K562 (cell line): ENCODE results near the gene NCOA1. TPM values are rescaled to one million over a fixed set of nuclear protein-coding genes. Genes with fewer than 3 reads are reported as not detected.
A peak's percentile ranks its signal among the peaks of the same experiment; 100 is the strongest.

Source experiments
- ADNP ChIP-seq: fragments of 200-800 bp; sonication (Bioruptor generic); IDR thresholded peaks from 2 replicates; pipeline ENCODE4 v1.6.1; 2016; ENCODE audit warnings: missing genetic modification characterization, missing compliant biosample characterization
- ATF2 ChIP-seq: sonication (generic); formaldehyde crosslinking; IDR thresholded peaks from 2 replicates; pipeline ENCODE4 v1.8.1; 2022; ENCODE audit warnings: missing genetic modification reagents
- CBX3 ChIP-seq, 2 experiments: IDR thresholded peaks; 1 replicate in 1 of 2; 2 replicates in 1 of 2; pipeline ENCODE4 v1.6.1; 2012; ENCODE audit warnings: inconsistent platforms in 2 of 2, low read length in 2 of 2, borderline replicate concordance in 1 of 2, control low read depth in 1 of 2
- CREB3L1 ChIP-seq: fragments of 450-650 bp; IDR thresholded peaks from 2 replicates; pipeline ENCODE4 v1.6.1; 2014; ENCODE audit warnings: low read depth, mild to moderate bottlenecking, moderate library complexity, borderline replicate concordance
- CTBP1 ChIP-seq: fragments of 450-650 bp; IDR thresholded peaks from 2 replicates; pipeline ENCODE4 v1.6.1; 2016; ENCODE audit warnings: borderline replicate concordance
- DMBX1 ChIP-seq: fragments of 250-450 bp; sonication (Bioruptor Pico); IDR thresholded peaks from 2 replicates; pipeline ENCODE4 v1.8.0; 2022; ENCODE audit warnings: inconsistent platforms, mild to moderate bottlenecking, moderate library complexity, borderline replicate concordance
- EHMT2 ChIP-seq: fragments of 450-650 bp; IDR thresholded peaks from 2 replicates; pipeline ENCODE4 v1.6.1; 2018; ENCODE audit warnings: antibody characterized with exemption
- ESRRB ChIP-seq: fragments of 250-450 bp; sonication (Bioruptor Pico); IDR thresholded peaks from 2 replicates; pipeline ENCODE4 v1.5.0; 2020; ENCODE audit warnings: mild to moderate bottlenecking, moderate library complexity, borderline replicate concordance
- FOXA3 ChIP-seq, 2 experiments: fragments of 450-650 bp in 1 of 2; sonication (generic) in 1 of 2; formaldehyde crosslinking; IDR thresholded peaks in 1 of 2; conservative IDR thresholded peaks in 1 of 2; 2 replicates each; pipeline versions ENCODE4 v1.4.0 to v1.8.0; 2020 to 2022; ENCODE audit warnings: mild to moderate bottlenecking in 2 of 2, missing genetic modification reagents in 1 of 2
- HEY1 ChIP-seq: fragments of 250-450 bp; sonication (Bioruptor Pico); IDR thresholded peaks from 2 replicates; pipeline ENCODE4 v1.5.0; 2020; ENCODE audit warnings: mild to moderate bottlenecking, moderate library complexity, borderline replicate concordance
- KAT7 ChIP-seq: sonication (generic); formaldehyde crosslinking; IDR thresholded peaks from 2 replicates; pipeline ENCODE4 v1.8.0; 2022; ENCODE audit warnings: missing genetic modification reagents, mild to moderate bottlenecking, borderline replicate concordance
- KDM1A ChIP-seq, 2 experiments: fragments of 450-650 bp; IDR thresholded peaks; 2 replicates each; pipeline ENCODE4 v1.6.1; 2016; ENCODE audit warnings: mild to moderate bottlenecking in 2 of 2
- MEF2A ChIP-seq: IDR thresholded peaks from 2 replicates; pipeline ENCODE4 v1.6.1; 2011; ENCODE audit warnings: low read depth, mild to moderate bottlenecking, low read length, moderate library complexity; ENCODE audit not compliant: control insufficient read depth
- MTF1 ChIP-seq: fragments of 250-450 bp; sonication (Bioruptor Pico); IDR thresholded peaks from 2 replicates; pipeline ENCODE4 v1.9.0; 2021; ENCODE audit warnings: moderate library complexity, mild to moderate bottlenecking, inconsistent platforms, borderline replicate concordance
- NR4A1 ChIP-seq, 2 experiments: fragments of 250-450 bp in 1 of 2; fragments of 450-650 bp in 1 of 2; sonication (Bioruptor Pico) in 1 of 2; IDR thresholded peaks; 2 replicates each; pipeline versions ENCODE4 v1.4.0 to v1.6.1; 2016 to 2020; ENCODE audit warnings: mild to moderate bottlenecking in 2 of 2, missing compliant biosample characterization in 1 of 2, missing genetic modification characterization in 1 of 2, moderate library complexity in 1 of 2
- SMARCA4 ChIP-seq: fragments of 450-650 bp; IDR thresholded peaks from 2 replicates; pipeline ENCODE4 v1.6.1; 2016
- TBP ChIP-seq: optimal IDR thresholded peaks from 2 replicates; pipeline ENCODE3; 2011; ENCODE audit warnings: low read depth, low read length, improper control_type of control experiment
- TRIM24 ChIP-seq, 2 experiments: fragments of 450-650 bp; IDR thresholded peaks; 2 replicates each; pipeline ENCODE4 v1.6.1; 2016
- TRIM28 ChIP-seq: fragments of 450-650 bp; IDR thresholded peaks from 2 replicates; pipeline ENCODE4 v1.6.1; 2017
- YY1 ChIP-seq, 3 experiments: IDR thresholded peaks; 2 replicates each; pipeline ENCODE4 v1.6.1; 2011; ENCODE audit warnings: low read length in 2 of 3, mild to moderate bottlenecking in 2 of 3, moderate library complexity in 2 of 3, borderline replicate concordance in 1 of 3, control low read depth in 1 of 3, low read depth in 1 of 3; ENCODE audit not compliant: insufficient read depth in 3 of 3, insufficient replicate concordance in 2 of 3, control insufficient read depth in 1 of 3, insufficient read length in 1 of 3; ENCODE audit errors: extremely low read depth in 1 of 3
- ZNF12 ChIP-seq: sonication (generic); formaldehyde crosslinking; IDR thresholded peaks from 2 replicates; pipeline ENCODE4 v1.4.0; 2020; ENCODE audit warnings: mild to moderate bottlenecking, missing genetic modification reagents
- ZNF639 ChIP-seq, 2 experiments: fragments of 200-800 bp in 1 of 2; sonication (Bioruptor generic) in 1 of 2; sonication (generic) in 1 of 2; formaldehyde crosslinking in 1 of 2; IDR thresholded peaks in 1 of 2; conservative IDR thresholded peaks in 1 of 2; 2 replicates each; pipeline versions ENCODE4 v1.5.0 to v1.6.1; 2016 to 2020; ENCODE audit warnings: missing compliant biosample characterization in 1 of 2, missing genetic modification characterization in 1 of 2, missing genetic modification reagents in 1 of 2
- polyA plus RNA-seq, 8 experiments: library from polyadenylated mRNA; depleted of rRNA in 4 of 8; stranded (reverse) in 5 of 8; unstranded in 3 of 8; fragments of >200 nt; fragmentation: Nextera tagmentation in 2 of 8; fragmentation: Illumina TruSeq in 1 of 8; extraction: Ambion mirVana in 2 of 8; extraction: Trizol in 1 of 8; gene quantifications; 2 replicates each; pipeline versions ENCODE4 v1.2.1 to v1.2.3, GENCODE V29; 2011 to 2014; ENCODE audit warnings: inconsistent platforms in 1 of 8, missing spikeins in 1 of 8
- total RNA-seq, 7 experiments: library from RNA; depleted of rRNA in 6 of 7; stranded (reverse); fragments of >200 nt in 6 of 7; fragmentation: Illumina TruSeq in 2 of 7; extraction: Trizol in 2 of 7; gene quantifications; 2 replicates each; pipeline versions ENCODE4 v1.2.1 to v1.2.3, GENCODE V29; 2011 to 2021; ENCODE audit warnings: low replicate concordance in 1 of 7
- TF ChIP-seq, protein P1 (sequence below): sonication (generic); formaldehyde crosslinking; IDR thresholded peaks from 2 replicates; pipeline ENCODE4 v1.8.0; 2022; ENCODE audit warnings: missing genetic modification reagents, mild to moderate bottlenecking, borderline replicate concordance

NCOA1 gene
- total and polyA plus RNA-seq, 9 of the 15 experiments (the other 6 are each of a cell fraction or from before 2014, with no cell fraction given), result 4.9 to 25.7 (median 17.0) TPM

DNA sequence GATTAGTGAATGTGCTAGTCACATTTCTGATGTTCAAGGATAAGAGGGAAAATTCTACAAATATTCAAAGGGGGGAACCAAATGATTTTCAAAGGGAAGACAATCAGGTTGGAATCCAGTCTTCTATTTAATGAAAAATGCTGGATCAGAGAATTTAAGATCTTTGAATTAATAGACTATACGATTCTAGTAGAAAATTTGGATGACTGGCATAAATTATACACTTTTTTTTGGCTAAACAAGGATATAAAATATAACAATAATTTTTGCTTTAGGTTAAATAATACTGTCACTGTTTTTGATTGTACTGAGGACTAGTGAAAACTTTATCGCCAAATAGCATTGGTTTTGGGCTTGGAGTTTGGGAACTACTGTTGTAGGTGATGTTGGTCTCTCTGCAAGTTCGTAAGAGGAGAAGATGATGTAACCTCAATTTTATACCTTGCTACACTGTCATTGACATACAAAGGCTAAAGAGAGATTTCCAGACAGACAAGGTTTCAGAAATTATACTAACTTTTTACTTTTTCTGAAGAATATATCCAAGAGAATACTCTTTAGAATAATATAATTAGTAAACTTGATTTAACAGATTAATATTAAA, 51.3 kb downstream of the NCOA1 start (continued):
- 0 out of 2 replicates have a peak, but pooled peaks have one; percentile 59 for TF ChIP-seq TRIM28
- TF ChIP-seq CBX3 (IDR thresholded peaks at IDR 0.05; ENCODE audit: borderline replicate concordance in 1 of 2, low read length in 2 of 2), result peak in 1 of 2 experiments; percentile 55; a peak in 1 of 3 replicates
- no peak for TF ChIP-seq SMARCA4
- TF ChIP-seq TBP, result no peak
- TF ChIP-seq KDM1A (IDR thresholded peaks at IDR 0.05), result no peak
- TF ChIP-seq, protein P1, sequence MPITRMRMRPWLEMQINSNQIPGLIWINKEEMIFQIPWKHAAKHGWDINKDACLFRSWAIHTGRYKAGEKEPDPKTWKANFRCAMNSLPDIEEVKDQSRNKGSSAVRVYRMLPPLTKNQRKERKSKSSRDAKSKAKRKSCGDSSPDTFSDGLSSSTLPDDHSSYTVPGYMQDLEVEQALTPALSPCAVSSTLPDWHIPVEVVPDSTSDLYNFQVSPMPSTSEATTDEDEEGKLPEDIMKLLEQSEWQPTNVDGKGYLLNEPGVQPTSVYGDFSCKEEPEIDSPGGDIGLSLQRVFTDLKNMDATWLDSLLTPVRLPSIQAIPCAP (CRISPR knock-in tag), result no peak
- no peak for TF ChIP-seq DMBX1 (CRISPR knock-in tag)
- no peak for TF ChIP-seq ZNF12 (CRISPR knock-in tag)
- no peak for TF ChIP-seq FOXA3 (CRISPR knock-in tag; conservative IDR thresholded peaks at IDR 0.05 in 1 of 2, IDR thresholded peaks at IDR 0.05 in 1 of 2)
- TF ChIP-seq YY1 (IDR thresholded peaks at IDR 0.05; ENCODE audit: borderline replicate concordance in 1 of 3, control insufficient read depth in 1 of 3, extremely low read depth in 1 of 3, insufficient read depth in 3 of 3, insufficient read length in 1 of 3, insufficient replicate concordance in 2 of 3, low read depth in 1 of 3, low read length in 2 of 3), result no peak
- TF ChIP-seq CTBP1, result no peak
- TF ChIP-seq CREB3L1, result no peak
- no peak for TF ChIP-seq NR4A1 (CRISPR knock-in tag; IDR thresholded peaks at IDR 0.05)
- TF ChIP-seq NR4A1 (tag; IDR thresholded peaks at IDR 0.05), result no peak
- TF ChIP-seq MTF1 (CRISPR knock-in tag), result no peak
- TF ChIP-seq ZNF639 (CRISPR knock-in tag; conservative IDR thresholded peaks at IDR 0.05 in 1 of 2, IDR thresholded peaks at IDR 0.05 in 1 of 2), result no peak
- TF ChIP-seq MEF2A, result no peak
- peak; percentile 89 to 92 for TF ChIP-seq TRIM24 (IDR thresholded peaks at IDR 0.05)
- no peak for TF ChIP-seq ESRRB
- no peak for TF ChIP-seq ADNP
- no peak for TF ChIP-seq EHMT2
- no peak for TF ChIP-seq ATF2
- TF ChIP-seq KAT7 (CRISPR knock-in tag), result no peak
- no peak for TF ChIP-seq HEY1 (CRISPR knock-in tag)
